CD4-positive, alpha-beta T cell treated with Interleukin-17A for 4 hours (primary cell): Measurements from ENCODE around the gene THBS1.
A peak's percentile ranks its signal among the peaks of the same experiment; 100 is the strongest.

ENCODE experiments used
- DNase-seq: peaks from one replicate; pipeline ENCODE4 v3.0.0-alpha.2; 2020; ENCODE audit warnings: mixed read lengths

Gene THBS1

DNA sequence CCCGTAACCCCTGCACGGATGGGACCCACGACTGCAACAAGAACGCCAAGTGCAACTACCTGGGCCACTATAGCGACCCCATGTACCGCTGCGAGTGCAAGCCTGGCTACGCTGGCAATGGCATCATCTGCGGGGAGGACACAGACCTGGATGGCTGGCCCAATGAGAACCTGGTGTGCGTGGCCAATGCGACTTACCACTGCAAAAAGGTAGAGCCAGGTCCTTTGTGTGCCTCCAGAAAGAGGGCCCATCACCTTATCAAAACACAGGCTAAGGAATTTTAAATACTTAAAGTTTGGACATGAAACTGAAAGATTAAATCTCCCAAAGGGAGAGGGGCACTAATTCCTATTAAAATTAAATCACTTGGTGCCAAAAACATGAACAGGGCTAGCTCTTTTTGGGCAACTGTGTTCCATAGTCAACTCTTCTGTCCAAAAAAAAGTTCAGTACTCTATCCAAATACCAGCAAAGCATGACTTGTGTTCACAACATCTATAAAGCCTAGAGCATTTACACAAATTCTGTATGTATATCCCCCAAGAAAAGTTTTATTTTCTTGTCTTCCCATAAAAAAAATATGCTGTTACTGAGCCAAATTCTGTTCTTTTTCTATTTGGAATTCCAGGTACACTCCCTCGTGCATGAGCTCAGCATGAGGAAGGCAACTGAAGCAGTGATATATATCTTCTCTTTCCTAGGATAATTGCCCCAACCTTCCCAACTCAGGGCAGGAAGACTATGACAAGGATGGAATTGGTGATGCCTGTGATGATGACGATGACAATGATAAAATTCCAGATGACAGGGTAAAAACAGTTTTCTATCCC is 9.2 kb downstream of the THBS1 start:
- DNase-seq, result no peak

- DNase-seq, result no peak
Observed at GRCh38 chr15:39591141-39591895, 10.4 kb downstream of the THBS1 start.

DNA sequence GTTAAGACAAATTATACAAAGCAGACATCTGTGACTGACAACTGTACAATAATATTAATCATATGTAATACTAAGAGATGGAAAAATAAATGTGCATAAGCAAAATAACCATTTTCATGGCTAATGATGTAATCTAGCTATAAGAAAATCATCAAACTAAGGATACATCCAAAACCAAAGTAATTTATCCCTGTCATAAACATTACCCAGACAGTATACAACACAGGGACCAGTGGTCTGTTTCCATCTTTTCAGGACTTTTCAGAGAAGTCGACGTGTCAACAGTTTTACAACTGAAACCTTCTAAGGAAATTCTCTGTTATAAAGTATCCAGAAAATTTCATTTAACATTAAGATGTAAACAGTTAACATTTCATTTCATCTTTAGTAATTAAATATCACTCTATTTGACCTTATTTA is 11.0 kb downstream of the THBS1 start:
- DNase-seq, result no peak

GRCh38 chr15:39592500-39592899 is 11.6 kb downstream of the THBS1 start:
- no peak for DNase-seq

- DNase-seq, result no peak
Observed at GRCh38 chr15:39593071-39593655, 12.3 kb downstream of the THBS1 start.

DNA sequence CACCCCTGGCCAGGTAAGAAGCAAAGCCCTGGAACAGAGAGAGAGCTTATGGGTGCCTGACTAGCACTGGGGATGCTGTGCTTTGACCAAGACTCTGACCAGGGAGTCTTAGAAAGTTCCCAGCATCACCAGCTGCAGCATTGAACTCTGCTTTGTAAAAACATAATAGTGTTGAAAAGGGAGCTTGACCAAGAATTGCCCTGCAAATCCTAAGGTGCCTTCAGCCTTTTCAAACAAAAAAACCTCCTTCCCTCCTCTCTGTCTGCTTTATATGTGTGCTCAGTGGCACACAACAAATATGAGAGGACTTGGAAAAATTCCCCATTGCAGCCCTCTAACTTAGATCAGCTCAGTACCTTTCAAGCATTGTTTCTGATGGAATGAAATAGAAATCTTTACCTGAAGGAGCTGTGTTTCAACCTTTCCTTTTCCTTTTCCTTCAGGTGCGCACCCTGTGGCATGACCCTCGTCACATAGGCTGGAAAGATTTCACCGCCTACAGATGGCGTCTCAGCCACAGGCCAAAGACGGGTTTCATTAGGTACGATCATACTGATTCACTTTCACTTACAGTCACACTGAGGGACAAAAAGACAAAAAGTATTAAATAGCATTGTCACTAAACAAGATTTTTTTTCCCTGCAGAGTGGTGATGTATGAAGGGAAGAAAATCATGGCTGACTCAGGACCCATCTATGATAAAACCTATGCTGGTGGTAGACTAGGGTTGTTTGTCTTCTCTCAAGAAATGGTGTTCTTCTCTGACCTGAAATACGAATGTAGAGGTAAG is 13.0 kb downstream of the THBS1 start:
- DNase-seq, result peak; percentile 52

GRCh38 chr15:39594446-39595337 is 13.8 kb downstream of the THBS1 start:
- DNase-seq, result no peak

DNA sequence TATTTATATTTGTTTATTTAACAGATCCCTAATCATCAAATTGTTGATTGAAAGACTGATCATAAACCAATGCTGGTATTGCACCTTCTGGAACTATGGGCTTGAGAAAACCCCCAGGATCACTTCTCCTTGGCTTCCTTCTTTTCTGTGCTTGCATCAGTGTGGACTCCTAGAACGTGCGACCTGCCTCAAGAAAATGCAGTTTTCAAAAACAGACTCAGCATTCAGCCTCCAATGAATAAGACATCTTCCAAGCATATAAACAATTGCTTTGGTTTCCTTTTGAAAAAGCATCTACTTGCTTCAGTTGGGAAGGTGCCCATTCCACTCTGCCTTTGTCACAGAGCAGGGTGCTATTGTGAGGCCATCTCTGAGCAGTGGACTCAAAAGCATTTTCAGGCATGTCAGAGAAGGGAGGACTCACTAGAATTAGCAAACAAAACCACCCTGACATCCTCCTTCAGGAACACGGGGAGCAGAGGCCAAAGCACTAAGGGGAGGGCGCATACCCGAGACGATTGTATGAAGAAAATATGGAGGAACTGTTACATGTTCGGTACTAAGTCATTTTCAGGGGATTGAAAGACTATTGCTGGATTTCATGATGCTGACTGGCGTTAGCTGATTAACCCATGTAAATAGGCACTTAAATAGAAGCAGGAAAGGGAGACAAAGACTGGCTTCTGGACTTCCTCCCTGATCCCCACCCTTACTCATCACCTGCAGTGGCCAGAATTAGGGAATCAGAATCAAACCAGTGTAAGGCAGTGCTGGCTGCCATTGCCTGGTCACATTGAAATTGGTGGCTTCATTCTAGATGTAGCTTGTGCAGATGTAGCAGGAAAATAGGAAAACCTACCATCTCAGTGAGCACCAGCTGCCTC is 14.7 kb downstream of the THBS1 start:
- no peak for DNase-seq

GRCh38 chr15:39596358-39597051 is 15.6 kb downstream of the THBS1 start:
- no peak for DNase-seq

- DNase-seq, result no peak
Observed at GRCh38 chr15:39597336-39597735, 16.5 kb downstream of the THBS1 start.

- no peak for DNase-seq
Observed at GRCh38 chr15:39597751-39598185, 16.9 kb downstream of the THBS1 start.

- no peak for DNase-seq
Observed at GRCh38 chr15:39598186-39598850, 17.4 kb downstream of the THBS1 start.

GRCh38 chr15:39598958-39599845 is 18.3 kb downstream of the THBS1 start:
- DNase-seq, result no peak

- no peak for DNase-seq
Observed at GRCh38 chr15:39599871-39600270, 19.0 kb downstream of the THBS1 start.

GRCh38 chr15:39602143-39602542 is 21.3 kb downstream of the THBS1 start:
- no peak for DNase-seq

DNA sequence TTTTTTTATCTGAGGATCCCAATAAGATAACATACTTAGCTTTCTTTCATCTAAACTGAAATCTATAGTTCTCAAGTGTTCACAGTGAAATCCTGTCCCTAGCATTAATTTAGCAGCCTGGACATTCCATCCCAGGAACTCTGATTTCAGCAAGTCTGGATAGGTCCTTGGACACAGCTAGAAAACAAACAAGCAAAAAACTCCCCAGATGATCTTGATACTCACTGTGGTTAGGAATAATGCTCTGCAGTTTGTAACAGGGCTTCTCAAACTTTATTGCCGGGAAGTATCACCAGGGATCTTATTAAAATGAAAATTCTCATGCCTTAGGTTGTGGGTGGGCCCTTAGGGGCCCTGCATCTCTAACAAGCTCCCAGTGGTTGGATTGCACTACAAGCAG is 24.3 kb downstream of the THBS1 start:
- DNase-seq, result no peak

- DNase-seq, result no peak
Observed at GRCh38 chr15:39608185-39609139, 27.6 kb downstream of the THBS1 start.
